ENCODE measurements around the gene BABAM2. TPM values are rescaled to one million over a fixed set of nuclear protein-coding genes. Genes with fewer than 3 reads are reported as not detected.

BABAM2 gene
- total and polyA plus RNA-seq, 2 experiments from 2014 or later: 17.8 to 21.5 TPM

GRCh38 chr2:27885661-27886060 lies 4.9 kb upstream of the BABAM2 start (continued):
- no peak for TF ChIP-seq CTCF (conservative IDR thresholded peaks at IDR 0.05; ENCODE audit: low read depth in 2 of 2)
- TF ChIP-seq EZH2 (IDR thresholded peaks at IDR 0.05; ENCODE audit: low read depth, unreplicated experiment): no peak
- no peak for TF ChIP-seq STAT1 (IDR thresholded peaks at IDR 0.05; ENCODE audit: unreplicated experiment)

GRCh38 chr2:27886322-27886721 lies 4.2 kb upstream of the BABAM2 start:
- Histone ChIP-seq H3K79me2 (replicated peaks; ENCODE audit: insufficient read depth) (peaks cover 2% of the 10 kb centered on the region), H3K4me2 (no peak overlapping the region), H2AFZ (no peak overlapping the region), H3F3A (replicated peaks; ENCODE audit: low read depth) (peaks cover 6% of the 10 kb centered on the region; the same call in 1 of the 2 replicates), H3K4me1 (ENCODE audit: insufficient read depth) (peaks cover 5% of the 10 kb centered on the region; the same call in 1 of the 2 replicates), H3K36me3 (ENCODE audit: insufficient read depth) (no peaks in the 10 kb centered on the region), H3K27me3 (ENCODE audit: insufficient read depth) (no peaks in the 10 kb centered on the region), H3K4me3 (no peak overlapping the region), H3K27ac (ENCODE audit: low read depth) (no peak overlapping the region), H4K20me1 (replicated peaks; ENCODE audit: insufficient read depth) (no peaks in the 10 kb centered on the region), H3K9me2 (ENCODE audit: insufficient read depth) (no peaks in the 10 kb centered on the region)
- DNase-seq (ENCODE audit: low spot score) (no peak), ATAC-seq (no peak)
- H3K9me3 Mint-ChIP-seq: no peaks in the 10 kb centered on the region
- no peak overlapping the region for H3K4me3 Mint-ChIP-seq
- H3K27ac Mint-ChIP-seq: no peak overlapping the region
- peaks cover 3% of the 10 kb centered on the region; the same call in 1 of the 3 replicates for H3K4me1 Mint-ChIP-seq
- H3K27me3 Mint-ChIP-seq (ENCODE audit: insufficient read depth, low read depth, poor library complexity): peaks cover 9% of the 10 kb centered on the region
- peaks cover 2% of the 10 kb centered on the region; the same call in 1 of the 3 replicates for H3K36me3 Mint-ChIP-seq (ENCODE audit: low read depth)
- no peak for TF ChIP-seq STAT1 (IDR thresholded peaks at IDR 0.05; ENCODE audit: unreplicated experiment)
- no peak for TF ChIP-seq POLR2AphosphoS5 (IDR thresholded peaks at IDR 0.05; ENCODE audit: low read depth)
- TF ChIP-seq, protein P1, sequence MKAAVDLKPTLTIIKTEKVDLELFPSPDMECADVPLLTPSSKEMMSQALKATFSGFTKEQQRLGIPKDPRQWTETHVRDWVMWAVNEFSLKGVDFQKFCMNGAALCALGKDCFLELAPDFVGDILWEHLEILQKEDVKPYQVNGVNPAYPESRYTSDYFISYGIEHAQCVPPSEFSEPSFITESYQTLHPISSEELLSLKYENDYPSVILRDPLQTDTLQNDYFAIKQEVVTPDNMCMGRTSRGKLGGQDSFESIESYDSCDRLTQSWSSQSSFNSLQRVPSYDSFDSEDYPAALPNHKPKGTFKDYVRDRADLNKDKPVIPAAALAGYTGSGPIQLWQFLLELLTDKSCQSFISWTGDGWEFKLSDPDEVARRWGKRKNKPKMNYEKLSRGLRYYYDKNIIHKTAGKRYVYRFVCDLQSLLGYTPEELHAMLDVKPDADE (IDR thresholded peaks at IDR 0.05): no peak
- no peak for TF ChIP-seq EZH2phosphoT487 (IDR thresholded peaks at IDR 0.05; ENCODE audit: unreplicated experiment)
- no peak for TF ChIP-seq ZNF331 (CRISPR knock-in tag; IDR thresholded peaks at IDR 0.05; ENCODE audit: low read depth)
- no peak for TF ChIP-seq JUNB (IDR thresholded peaks at IDR 0.05; ENCODE audit: unreplicated experiment)
- TF ChIP-seq CREB1 (CRISPR knock-in tag; IDR thresholded peaks at IDR 0.05; ENCODE audit: low read depth): no peak
- TF ChIP-seq ZNF462 (CRISPR knock-in tag; IDR thresholded peaks at IDR 0.05): no peak
- TF ChIP-seq REST (IDR thresholded peaks at IDR 0.05; ENCODE audit: unreplicated experiment): no peak
